Uterus (tissue), 2 donors: Measurements from ENCODE around the gene OR8G5.

Experiments used
- CTCF ChIP-seq, 4 experiments: fragments of 200-600 bp in 2 of 4; fragments of 450-650 bp in 2 of 4; sonication (generic) in 2 of 4; IDR thresholded peaks; one replicate each; pipeline ENCODE4 v1.5.1; 2016 to 2019; ENCODE audit warnings: antibody characterized with exemption in 4 of 4, mild to moderate bottlenecking in 2 of 4, moderate library complexity in 1 of 4
- POLR2A ChIP-seq, 2 donors: fragments of 450-650 bp; IDR thresholded peaks; one replicate each; pipeline ENCODE4 v1.6.1; 2016; ENCODE audit warnings: antibody characterized with exemption in 2 of 2, mild to moderate bottlenecking in 1 of 2, moderate library complexity in 1 of 2

DNA sequence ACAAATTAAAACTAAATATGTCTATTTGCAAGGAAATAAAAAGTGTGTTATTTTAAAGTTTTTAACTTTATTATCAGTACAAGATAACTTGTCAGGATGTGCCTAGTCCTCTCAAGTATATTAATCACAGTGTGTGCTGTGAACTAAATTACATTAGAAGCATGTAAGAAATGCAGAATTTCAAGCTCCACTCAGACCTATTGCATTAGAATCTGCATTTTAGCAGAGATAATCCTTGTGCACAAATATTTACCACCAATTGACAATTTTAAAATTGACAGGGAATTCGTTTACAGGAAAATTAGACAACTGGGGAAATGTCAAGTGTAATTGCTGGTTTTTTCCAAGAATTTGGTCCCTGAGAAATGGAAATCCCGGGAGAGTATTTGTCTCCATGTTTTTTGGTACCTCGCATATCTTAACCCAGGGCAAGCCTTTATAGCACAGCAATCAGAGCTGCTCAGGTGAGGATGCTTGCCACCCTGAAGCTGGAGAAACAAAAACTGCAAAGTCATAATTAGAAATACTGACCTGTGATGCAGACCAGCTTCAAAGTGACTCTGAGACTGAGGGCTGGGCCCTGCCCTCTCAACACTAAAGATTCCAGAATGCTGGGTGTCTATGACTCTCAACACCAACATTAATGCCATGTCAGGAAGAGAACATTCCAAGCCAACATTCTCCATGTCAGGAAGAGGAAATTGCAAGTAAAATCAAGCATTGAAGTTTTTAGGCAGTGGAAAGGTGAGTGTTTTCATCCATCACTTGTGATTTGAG, 15.4 kb upstream of the OR8G5 start, which contains the start of gene OR8G1:
- no peak for TF ChIP-seq CTCF (IDR thresholded peaks at IDR 0.05)
- no peak for TF ChIP-seq POLR2A (IDR thresholded peaks at IDR 0.05)
